Loucy (cell line): ENCODE data around the gene CASP7.

ENCODE experiments used
- H2AFZ ChIP-seq: fragments of 200-600 bp; sonication (generic); 2 replicates; pipeline ENCODE4 v1.6.0; 2016; ENCODE audit warnings: antibody characterized with exemption, mild to moderate bottlenecking, low read length, moderate library complexity
- H3F3A ChIP-seq: fragments of 200-600 bp; 2 replicates; pipeline ENCODE4 v1.6.0; 2016; ENCODE audit warnings: antibody characterized with exemption, low read depth, mild to moderate bottlenecking
- H3K27me3 ChIP-seq: fragments of 200-600 bp; sonication (generic); 2 replicates; pipeline ENCODE4 v1.6.1; 2014; ENCODE audit warnings: low read length, mild to moderate bottlenecking; ENCODE audit not compliant: insufficient read depth, poor library complexity, severe bottlenecking
- H3K36me3 ChIP-seq: fragments of 200-600 bp; sonication (generic); 2 replicates; pipeline ENCODE4 v1.6.1; 2016; ENCODE audit warnings: low read length; ENCODE audit not compliant: insufficient read depth
- H3K4me1 ChIP-seq: fragments of 200-600 bp; sonication (generic); 2 replicates; pipeline ENCODE4 v1.5.1; 2014; ENCODE audit warnings: low read length, mild to moderate bottlenecking; ENCODE audit not compliant: insufficient read depth, poor library complexity, severe bottlenecking
- H3K4me2 ChIP-seq: fragments of 200-600 bp; sonication (generic); 2 replicates; pipeline ENCODE4 v1.6.0; 2014; ENCODE audit warnings: antibody characterized with exemption, low read length, low read depth, mild to moderate bottlenecking; ENCODE audit not compliant: poor library complexity, severe bottlenecking
- H3K4me3 ChIP-seq: fragments of 200-600 bp; sonication (generic); 2 replicates; pipeline ENCODE4 v1.5.1; 2014; ENCODE audit warnings: low read length, mild to moderate bottlenecking, mixed read lengths; ENCODE audit not compliant: poor library complexity, severe bottlenecking
- H3K79me2 ChIP-seq: fragments of 200-600 bp; sonication (generic); 2 replicates; pipeline ENCODE4 v1.6.1; 2014; ENCODE audit warnings: low read length; ENCODE audit not compliant: insufficient read depth
- H3K9ac ChIP-seq: fragments of 200-600 bp; sonication (generic); 2 replicates; pipeline ENCODE4 v1.6.0; 2014; ENCODE audit warnings: mild to moderate bottlenecking, low read depth, low read length, moderate library complexity; ENCODE audit not compliant: poor library complexity, severe bottlenecking
- H3K9me2 ChIP-seq: fragments of 200-600 bp; sonication (generic); replicated peaks from 2 replicates; pipeline ENCODE4 v1.6.1; 2016; ENCODE audit warnings: low read depth, low read length, mixed read lengths
- H3K9me3 ChIP-seq: fragments of 200-600 bp; sonication (generic); 2 replicates; pipeline ENCODE4 v1.6.1; 2014; ENCODE audit warnings: mild to moderate bottlenecking, antibody characterized with exemption, low read length, low read depth; ENCODE audit not compliant: insufficient read depth
- H4K20me1 ChIP-seq: fragments of 200-600 bp; sonication (generic); 2 replicates; pipeline ENCODE4 v1.6.0; 2014; ENCODE audit warnings: antibody characterized with exemption, low read length, mild to moderate bottlenecking; ENCODE audit not compliant: insufficient read depth, poor library complexity, severe bottlenecking
- CTCF ChIP-seq: fragments of 200-600 bp; sonication (generic); conservative IDR thresholded peaks from 2 replicates; pipeline ENCODE4 v1.5.1; 2014; ENCODE audit warnings: mild to moderate bottlenecking, antibody characterized with exemption, low read length
- EZH2phosphoT487 ChIP-seq: fragments of 200-600 bp; IDR thresholded peaks from 2 replicates; pipeline ENCODE4 v1.6.1; 2018; ENCODE audit warnings: antibody characterized with exemption, mild to moderate bottlenecking, moderate library complexity, borderline replicate concordance

The CASP7 gene

GRCh38 chr10:113735913-113736312 lies 56.2 kb downstream of the CASP7 start:
- no peak overlapping the region for H3K9ac ChIP-seq
- H4K20me1 ChIP-seq = no peaks in the 10 kb centered on the region
- H3K79me2 ChIP-seq = no peaks in the 10 kb centered on the region
- H3K4me3 ChIP-seq = no peak overlapping the region
- H3K9me2 ChIP-seq = no peaks in the 10 kb centered on the region
- no peaks in the 10 kb centered on the region for H3K27me3 ChIP-seq
- no peak overlapping the region for H3K4me2 ChIP-seq
- no peaks in the 10 kb centered on the region for H3K36me3 ChIP-seq
- no peak overlapping the region for H2AFZ ChIP-seq
- no peaks in the 10 kb centered on the region for H3F3A ChIP-seq
- no peak for TF ChIP-seq EZH2phosphoT487
- TF ChIP-seq CTCF = no peak
- no peaks in the 10 kb centered on the region for H3K9me3 ChIP-seq
- no peaks in the 10 kb centered on the region for H3K4me1 ChIP-seq

- Histone ChIP-seq H3K27me3 (no peaks in the 10 kb centered on the region), H3K4me3 (no peak overlapping the region), H3F3A (no peaks in the 10 kb centered on the region), H2AFZ (no peak overlapping the region), H4K20me1 (no peaks in the 10 kb centered on the region), H3K9me3 (no peaks in the 10 kb centered on the region), H3K4me1 (no peaks in the 10 kb centered on the region), H3K36me3 (no peaks in the 10 kb centered on the region), H3K79me2 (no peaks in the 10 kb centered on the region), H3K4me2 (no peak overlapping the region), H3K9me2 (no peaks in the 10 kb centered on the region), H3K9ac (no peak overlapping the region)
- TF ChIP-seq CTCF = no peak
- TF ChIP-seq EZH2phosphoT487 = no peak
Observed at GRCh38 chr10:113736576-113736975, 56.9 kb downstream of the CASP7 start.

GRCh38 chr10:113739031-113739430 lies 59.3 kb downstream of the CASP7 start:
- Histone ChIP-seq H3K27me3 (no peaks in the 10 kb centered on the region), H3K36me3 (no peaks in the 10 kb centered on the region), H3K79me2 (no peaks in the 10 kb centered on the region), H3K9ac (no peak overlapping the region), H3F3A (no peaks in the 10 kb centered on the region), H3K4me3 (no peak overlapping the region), H3K4me2 (no peak overlapping the region), H3K9me3 (no peaks in the 10 kb centered on the region), H3K4me1 (no peaks in the 10 kb centered on the region), H3K9me2 (no peaks in the 10 kb centered on the region), H4K20me1 (no peaks in the 10 kb centered on the region), H2AFZ (no peak overlapping the region)
- TF ChIP-seq EZH2phosphoT487 = no peak
- no peak for TF ChIP-seq CTCF
